MM.1S (cell line): ENCODE measurements around the gene NIPBL.

Source experiments
- DNase-seq: peaks from one replicate; pipeline ENCODE4 v3.0.0-alpha.2; 2015
- H2AFZ ChIP-seq: fragments of 300-600 bp; sonication (generic); 2 replicates; pipeline ENCODE4 v1.6.0; 2016; ENCODE audit warnings: antibody characterized with exemption, low read length
- H3F3A ChIP-seq: fragments of 300-600 bp; sonication (generic); 2 replicates; pipeline ENCODE4 v1.6.1; 2016; ENCODE audit warnings: mild to moderate bottlenecking, antibody characterized with exemption, low read length, moderate library complexity, mixed read lengths; ENCODE audit not compliant: insufficient read depth
- H3K27ac ChIP-seq: fragments of 300-600 bp; sonication (generic); 2 replicates; pipeline ENCODE4 v1.5.1; 2016; ENCODE audit warnings: mild to moderate bottlenecking, low read length
- H3K27me3 ChIP-seq: fragments of 300-600 bp; sonication (generic); replicated peaks from 2 replicates; pipeline ENCODE4 v1.6.0; 2016; ENCODE audit warnings: low read length; ENCODE audit not compliant: insufficient read depth
- H3K36me3 ChIP-seq: fragments of 300-600 bp; sonication (generic); replicated peaks from 2 replicates; pipeline ENCODE4 v1.6.1; 2016; ENCODE audit warnings: mild to moderate bottlenecking, low read length, mixed read lengths; ENCODE audit not compliant: insufficient read depth
- H3K4me1 ChIP-seq: fragments of 300-600 bp; sonication (generic); 2 replicates; pipeline ENCODE4 v1.6.1; 2016; ENCODE audit warnings: low read length, mixed read lengths
- H3K4me2 ChIP-seq: fragments of 300-600 bp; sonication (generic); 2 replicates; pipeline ENCODE4 v1.6.0; 2016; ENCODE audit warnings: low read depth, low read length
- H3K4me3 ChIP-seq: fragments of 300-600 bp; sonication (generic); 2 replicates; pipeline ENCODE4 v1.5.1; 2016; ENCODE audit warnings: low read length, mixed read lengths
- H3K79me2 ChIP-seq: fragments of 300-600 bp; sonication (generic); 2 replicates; pipeline ENCODE4 v1.6.1; 2016; ENCODE audit warnings: mixed run types, low read length, mixed read lengths
- H3K9ac ChIP-seq: fragments of 300-600 bp; sonication (generic); 2 replicates; pipeline ENCODE4 v1.6.1; 2016; ENCODE audit warnings: low read length, mixed read lengths
- H3K9me2 ChIP-seq: fragments of 300-600 bp; sonication (generic); replicated peaks from 2 replicates; pipeline ENCODE4 v1.6.1; 2016; ENCODE audit warnings: mild to moderate bottlenecking, low read length, mixed read lengths; ENCODE audit not compliant: insufficient read depth
- H3K9me3 ChIP-seq: fragments of 300-600 bp; sonication (generic); replicated peaks from 2 replicates; pipeline ENCODE4 v1.6.1; 2016; ENCODE audit warnings: mild to moderate bottlenecking, low read length, mixed read lengths; ENCODE audit not compliant: insufficient read depth
- H4K20me1 ChIP-seq: fragments of 300-600 bp; sonication (generic); 2 replicates; pipeline ENCODE4 v1.6.1; 2016; ENCODE audit warnings: mild to moderate bottlenecking, low read length, moderate library complexity, mixed read lengths; ENCODE audit not compliant: insufficient read depth
- CTCF ChIP-seq: fragments of 300-600 bp; sonication (generic); IDR thresholded peaks from 2 replicates; pipeline ENCODE4 v1.5.1; 2016; ENCODE audit warnings: antibody characterized with exemption, low read length, mixed read lengths
- EZH2 ChIP-seq: fragments of 300-600 bp; sonication (generic); optimal IDR thresholded peaks from 2 replicates; pipeline ENCODE3; 2017; ENCODE audit warnings: low read depth, mild to moderate bottlenecking, antibody characterized with exemption, low read length, mixed read lengths
- EZH2phosphoT487 ChIP-seq: fragments of 300-600 bp; sonication (generic); IDR thresholded peaks from 2 replicates; pipeline ENCODE4 v1.6.1; 2018; ENCODE audit warnings: antibody characterized with exemption, low read length

Gene NIPBL

GRCh38 chr5:36948041-36948440 is 71.5 kb downstream of the NIPBL start:
- peaks cover 13% of the 10 kb centered on the region; the same call in 1 of the 2 replicates for H3K4me1 ChIP-seq
- H3K4me2 ChIP-seq: no peak overlapping the region
- no peaks in the 10 kb centered on the region; the same call in 1 of the 2 replicates for H3F3A ChIP-seq
- no peaks in the 10 kb centered on the region for H3K27me3 ChIP-seq
- DNase-seq: no peak
- H3K9me2 ChIP-seq: no peaks in the 10 kb centered on the region
- no peak overlapping the region for H2AFZ ChIP-seq
- H3K36me3 ChIP-seq: no peaks in the 10 kb centered on the region
- TF ChIP-seq CTCF (no peak), EZH2 (no peak), EZH2phosphoT487 (no peak)
- peaks cover 84% of the 10 kb centered on the region for H3K79me2 ChIP-seq
- H3K9ac ChIP-seq: no peak overlapping the region
- H3K27ac ChIP-seq: no peak overlapping the region
- no peak overlapping the region for H3K4me3 ChIP-seq
- H3K9me3 ChIP-seq: no peaks in the 10 kb centered on the region
- peaks cover 19% of the 10 kb centered on the region; the same call in 1 of the 2 replicates for H4K20me1 ChIP-seq

GRCh38 chr5:36948650-36949049 is 72.1 kb downstream of the NIPBL start:
- H4K20me1 ChIP-seq: peaks cover 19% of the 10 kb centered on the region; the same call in 1 of the 2 replicates
- no peak overlapping the region for H3K4me2 ChIP-seq
- H3K79me2 ChIP-seq: peaks cover 85% of the 10 kb centered on the region
- H3F3A ChIP-seq: no peaks in the 10 kb centered on the region
- DNase-seq: no peak
- peaks cover 17% of the 10 kb centered on the region; the same call in 1 of the 2 replicates for H3K4me1 ChIP-seq
- H3K9me2 ChIP-seq: no peaks in the 10 kb centered on the region
- no peak overlapping the region for H3K9ac ChIP-seq
- H2AFZ ChIP-seq: no peak overlapping the region
- TF ChIP-seq CTCF: no peak
- no peak for TF ChIP-seq EZH2
- no peak for TF ChIP-seq EZH2phosphoT487
- H3K4me3 ChIP-seq: no peak overlapping the region
- H3K27ac ChIP-seq: no peak overlapping the region
- H3K27me3 ChIP-seq: no peaks in the 10 kb centered on the region
- H3K9me3 ChIP-seq: no peaks in the 10 kb centered on the region
- H3K36me3 ChIP-seq: no peaks in the 10 kb centered on the region

- Histone ChIP-seq H3K4me1 (peaks cover 18% of the 10 kb centered on the region; the same call in 1 of the 2 replicates), H3K4me3 (no peak overlapping the region), H3K36me3 (no peaks in the 10 kb centered on the region), H3K4me2 (no peak overlapping the region), H4K20me1 (peaks cover 19% of the 10 kb centered on the region; the same call in 1 of the 2 replicates), H3K79me2 (peaks cover 93% of the 10 kb centered on the region), H3K9me2 (no peaks in the 10 kb centered on the region), H3K27me3 (no peaks in the 10 kb centered on the region), H3K9me3 (no peaks in the 10 kb centered on the region), H3K9ac (no peak overlapping the region), H2AFZ (no peak overlapping the region), H3K27ac (no peak overlapping the region), H3F3A (no peaks in the 10 kb centered on the region)
- TF ChIP-seq EZH2 (no peak), CTCF (no peak), EZH2phosphoT487 (no peak)
- DNase-seq: no peak
Measured at GRCh38 chr5:36949593-36949992, 73.0 kb downstream of the NIPBL start.
